ENCODE results near the gene MTARC1.

GRCh38 chr1:220791956-220792355 is 5.2 kb downstream of the MTARC1 start:
- TF ChIP-seq, protein P1, sequence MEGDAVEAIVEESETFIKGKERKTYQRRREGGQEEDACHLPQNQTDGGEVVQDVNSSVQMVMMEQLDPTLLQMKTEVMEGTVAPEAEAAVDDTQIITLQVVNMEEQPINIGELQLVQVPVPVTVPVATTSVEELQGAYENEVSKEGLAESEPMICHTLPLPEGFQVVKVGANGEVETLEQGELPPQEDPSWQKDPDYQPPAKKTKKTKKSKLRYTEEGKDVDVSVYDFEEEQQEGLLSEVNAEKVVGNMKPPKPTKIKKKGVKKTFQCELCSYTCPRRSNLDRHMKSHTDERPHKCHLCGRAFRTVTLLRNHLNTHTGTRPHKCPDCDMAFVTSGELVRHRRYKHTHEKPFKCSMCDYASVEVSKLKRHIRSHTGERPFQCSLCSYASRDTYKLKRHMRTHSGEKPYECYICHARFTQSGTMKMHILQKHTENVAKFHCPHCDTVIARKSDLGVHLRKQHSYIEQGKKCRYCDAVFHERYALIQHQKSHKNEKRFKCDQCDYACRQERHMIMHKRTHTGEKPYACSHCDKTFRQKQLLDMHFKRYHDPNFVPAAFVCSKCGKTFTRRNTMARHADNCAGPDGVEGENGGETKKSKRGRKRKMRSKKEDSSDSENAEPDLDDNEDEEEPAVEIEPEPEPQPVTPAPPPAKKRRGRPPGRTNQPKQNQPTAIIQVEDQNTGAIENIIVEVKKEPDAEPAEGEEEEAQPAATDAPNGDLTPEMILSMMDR (IDR thresholded peaks at IDR 0.05) = no peak
- TF ChIP-seq POLR2A (IDR thresholded peaks at IDR 0.05) = no peak

Measured in vagina (tissue), 2 donors.